HG03095 (cell line): ENCODE results near the gene ECM1.

Source experiments
- ATAC-seq: cut with Tn5 transposase; IDR thresholded peaks from one replicate; pipeline ENCODE4 v1.9.1; 2021; ENCODE audit warnings: moderate library complexity; ENCODE audit not compliant: unreplicated experiment

The ECM1 gene

DNA sequence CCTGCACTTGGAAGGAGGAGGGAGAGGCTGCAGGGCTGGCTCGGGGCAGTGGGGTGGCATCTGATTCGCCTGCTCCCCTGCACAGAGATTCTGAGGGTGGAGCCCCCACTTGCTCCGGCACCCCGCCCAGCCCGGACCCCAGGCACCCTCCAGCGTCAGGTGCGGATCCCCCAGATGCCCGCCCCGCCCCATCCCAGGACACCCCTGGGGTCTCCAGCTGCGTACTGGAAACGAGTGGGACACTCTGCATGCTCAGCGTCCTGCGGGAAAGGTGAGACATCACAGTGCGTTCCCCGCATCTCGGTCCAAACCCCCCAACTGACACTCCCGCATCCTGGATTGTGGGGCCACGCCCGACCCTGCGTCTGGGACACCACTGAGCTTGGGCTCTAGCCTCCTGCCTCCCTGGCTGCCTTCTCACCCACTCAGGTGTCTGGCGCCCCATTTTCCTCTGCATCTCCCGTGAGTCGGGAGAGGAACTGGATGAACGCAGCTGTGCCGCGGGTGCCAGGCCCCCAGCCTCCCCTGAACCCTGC, 49.2 kb downstream of the ECM1 start:
- no peak for ATAC-seq

DNA sequence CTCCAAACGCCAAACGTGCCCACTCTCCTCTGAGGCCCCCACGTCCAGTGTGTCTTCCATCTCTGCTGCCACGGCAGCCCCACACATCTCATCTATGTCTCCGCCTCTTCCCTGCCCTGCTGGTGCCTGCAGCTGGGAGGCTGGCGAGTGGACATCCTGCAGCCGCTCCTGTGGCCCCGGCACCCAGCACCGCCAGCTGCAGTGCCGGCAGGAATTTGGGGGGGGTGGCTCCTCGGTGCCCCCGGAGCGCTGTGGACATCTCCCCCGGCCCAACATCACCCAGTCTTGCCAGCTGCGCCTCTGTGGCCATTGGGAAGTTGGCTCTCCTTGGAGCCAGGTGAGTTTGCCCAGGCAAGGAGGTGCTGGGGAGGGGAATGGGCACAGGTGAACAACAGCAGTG, 49.9 kb downstream of the ECM1 start:
- no peak for ATAC-seq

DNA sequence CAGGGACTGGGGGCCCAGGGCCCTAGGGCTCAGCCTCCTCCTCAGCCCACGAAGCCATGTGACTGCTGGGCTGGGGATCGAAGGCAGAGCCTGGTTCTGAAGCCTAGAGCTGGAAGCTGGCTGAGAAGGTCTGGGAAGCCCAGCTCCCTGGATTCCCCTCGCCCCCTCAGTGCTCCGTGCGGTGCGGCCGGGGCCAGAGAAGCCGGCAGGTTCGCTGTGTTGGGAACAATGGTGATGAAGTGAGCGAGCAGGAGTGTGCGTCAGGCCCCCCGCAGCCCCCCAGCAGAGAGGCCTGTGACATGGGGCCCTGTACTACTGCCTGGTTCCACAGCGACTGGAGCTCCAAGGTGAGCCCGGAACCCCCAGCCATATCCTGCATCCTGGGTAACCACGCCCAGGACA, 50.4 kb downstream of the ECM1 start:
- no peak for ATAC-seq

DNA sequence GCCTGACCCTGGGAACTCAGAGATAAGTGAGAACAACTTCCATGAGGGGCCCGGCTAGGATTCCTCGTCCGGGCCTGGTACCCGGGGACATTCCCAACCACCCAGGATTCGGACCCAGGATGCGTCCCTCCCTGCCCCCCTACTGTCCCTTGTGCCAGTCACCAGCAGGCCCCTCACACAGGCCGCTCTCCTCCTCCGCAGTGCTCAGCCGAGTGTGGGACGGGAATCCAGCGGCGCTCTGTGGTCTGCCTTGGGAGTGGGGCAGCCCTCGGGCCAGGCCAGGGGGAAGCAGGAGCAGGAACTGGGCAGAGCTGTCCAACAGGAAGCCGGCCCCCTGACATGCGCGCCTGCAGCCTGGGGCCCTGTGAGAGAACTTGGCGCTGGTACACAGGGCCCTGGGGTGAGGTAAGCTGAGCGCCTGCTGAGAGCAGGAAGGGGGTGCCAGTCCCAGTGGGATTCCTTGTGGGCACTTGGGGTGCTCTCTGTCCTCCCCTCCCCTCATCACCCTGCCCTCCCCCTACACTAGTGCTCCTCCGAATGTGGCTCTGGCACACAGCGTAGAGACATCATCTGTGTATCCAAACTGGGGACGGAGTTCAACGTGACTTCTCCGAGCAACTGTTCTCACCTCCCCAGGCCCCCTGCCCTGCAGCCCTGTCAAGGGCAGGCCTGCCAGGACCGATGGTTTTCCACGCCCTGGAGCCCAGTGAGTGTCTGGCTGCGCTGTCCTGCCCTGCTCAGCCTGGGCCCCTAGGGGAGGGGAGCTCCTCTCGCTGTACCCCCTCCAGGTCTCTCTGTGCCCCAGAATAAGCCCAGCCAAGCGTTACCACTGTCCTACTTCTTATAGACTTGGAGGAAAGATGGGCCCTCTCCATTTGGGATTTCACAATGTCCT, 51.1 kb downstream of the ECM1 start:
- ATAC-seq = no peak

DNA sequence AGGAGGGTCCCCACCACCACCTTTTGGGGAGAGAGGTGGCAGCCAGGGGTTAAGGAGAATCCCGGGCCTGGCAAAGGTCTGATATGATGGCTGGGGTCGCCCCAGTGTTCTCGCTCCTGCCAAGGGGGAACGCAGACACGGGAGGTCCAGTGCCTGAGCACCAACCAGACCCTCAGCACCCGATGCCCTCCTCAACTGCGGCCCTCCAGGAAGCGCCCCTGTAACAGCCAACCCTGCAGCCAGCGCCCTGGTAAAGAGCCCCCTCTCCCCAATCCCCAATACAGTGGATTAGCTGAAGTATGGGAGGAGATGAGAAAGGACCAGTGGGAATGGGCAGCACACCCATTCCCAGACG, 51.7 kb downstream of the ECM1 start:
- ATAC-seq = no peak

DNA sequence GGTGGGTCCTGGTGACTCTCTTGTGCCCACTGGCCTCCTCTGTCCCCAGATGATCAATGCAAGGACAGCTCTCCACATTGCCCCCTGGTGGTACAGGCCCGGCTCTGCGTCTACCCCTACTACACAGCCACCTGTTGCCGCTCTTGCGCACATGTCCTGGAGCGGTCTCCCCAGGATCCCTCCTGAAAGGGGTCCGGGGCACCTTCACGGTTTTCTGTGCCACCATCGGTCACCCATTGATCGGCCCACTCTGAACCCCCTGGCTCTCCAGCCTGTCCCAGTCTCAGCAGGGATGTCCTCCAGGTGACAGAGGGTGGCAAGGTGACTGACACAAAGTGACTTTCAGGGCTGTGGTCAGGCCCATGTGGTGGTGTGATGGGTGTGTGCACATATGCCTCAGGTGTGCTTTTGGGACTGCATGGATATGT, 52.1 kb downstream of the ECM1 start:
- ATAC-seq = no peak

DNA sequence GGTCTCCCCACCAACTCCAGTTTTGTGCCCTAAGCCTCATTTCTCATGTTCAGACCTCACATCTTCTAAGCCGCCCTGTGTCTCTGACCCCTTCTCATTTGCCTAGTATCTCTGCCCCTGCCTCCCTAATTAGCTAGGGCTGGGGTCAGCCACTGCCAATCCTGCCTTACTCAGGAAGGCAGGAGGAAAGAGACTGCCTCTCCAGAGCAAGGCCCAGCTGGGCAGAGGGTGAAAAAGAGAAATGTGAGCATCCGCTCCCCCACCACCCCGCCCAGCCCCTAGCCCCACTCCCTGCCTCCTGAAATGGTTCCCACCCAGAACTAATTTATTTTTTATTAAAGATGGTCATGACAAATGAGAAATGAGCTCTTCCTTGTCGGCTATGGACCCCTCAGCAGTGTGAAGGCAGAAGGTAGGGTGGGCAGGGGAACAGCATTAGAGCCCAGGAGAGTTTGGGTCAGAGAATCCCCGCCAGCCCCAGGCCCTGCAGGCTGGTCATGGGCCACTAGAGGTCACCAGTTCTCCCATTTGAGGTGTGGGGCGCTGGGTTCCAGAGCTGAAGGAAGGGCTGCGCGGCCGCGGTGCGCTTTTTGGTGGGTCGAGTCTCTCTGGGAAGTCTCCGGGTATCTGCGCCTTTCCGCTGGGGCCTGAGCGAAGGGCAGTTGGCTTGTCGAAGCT, 52.8 kb downstream of the ECM1 start:
- no peak for ATAC-seq

DNA sequence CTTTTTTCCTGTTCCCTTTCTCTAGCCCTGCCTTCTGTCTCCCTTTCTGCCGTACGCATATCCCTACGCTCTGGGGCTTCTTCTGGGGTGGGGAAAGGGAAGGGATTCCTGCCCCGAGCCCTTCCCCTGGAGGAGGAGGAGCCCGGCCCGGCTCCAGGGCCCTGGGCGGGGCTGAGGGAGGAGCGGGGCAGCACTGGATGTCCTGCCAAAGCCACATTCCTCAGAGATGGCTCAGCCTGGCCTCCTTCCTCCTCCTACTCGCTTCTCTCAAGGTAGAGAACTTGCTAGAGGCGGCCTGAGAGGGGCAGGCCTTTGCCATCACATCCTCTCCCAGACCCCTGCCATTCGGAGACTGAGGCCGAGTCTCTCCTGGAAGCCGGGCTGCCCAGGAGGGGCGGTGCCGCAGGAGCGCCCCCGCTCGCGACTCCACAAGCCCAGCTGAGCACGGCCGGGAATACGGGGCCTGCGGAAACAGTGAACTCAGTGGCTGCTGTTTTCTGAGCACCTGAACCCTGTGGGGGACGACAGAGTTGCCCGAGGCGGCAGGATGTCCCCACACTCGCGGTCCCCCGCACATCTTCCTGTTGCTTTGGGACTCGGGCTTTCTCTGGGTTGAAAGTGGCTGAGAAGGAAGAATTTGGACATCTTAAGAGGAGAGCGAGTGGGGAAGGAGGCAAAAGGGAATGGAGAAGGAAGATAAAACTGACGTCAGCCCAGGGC, 53.5 kb downstream of the ECM1 start:
- ATAC-seq = no peak

DNA sequence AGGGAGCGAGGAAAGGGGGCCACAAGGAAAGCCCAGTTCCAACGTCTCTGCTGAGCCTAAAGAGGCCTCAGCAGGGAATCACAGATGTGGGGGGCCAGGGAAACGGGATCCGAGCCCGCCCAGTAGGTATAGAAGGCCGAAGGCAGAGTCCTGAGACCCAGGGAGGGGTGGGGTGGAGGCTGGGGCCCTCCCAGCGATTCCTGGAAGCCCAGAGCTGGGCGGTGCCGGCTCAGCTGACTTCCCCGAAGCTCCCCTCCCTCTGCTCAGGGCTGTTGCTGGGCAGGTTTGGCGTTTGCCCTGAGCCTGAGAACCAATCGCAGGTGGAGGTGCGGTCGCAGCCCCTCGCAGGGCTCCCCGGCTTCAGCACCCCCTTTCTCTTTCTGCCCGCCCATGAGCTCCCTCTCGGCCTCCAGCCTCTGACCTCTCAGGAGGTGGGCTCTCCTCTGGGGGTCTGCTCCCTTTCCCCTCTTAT, 54.1 kb downstream of the ECM1 start:
- ATAC-seq = peak; percentile 39

DNA sequence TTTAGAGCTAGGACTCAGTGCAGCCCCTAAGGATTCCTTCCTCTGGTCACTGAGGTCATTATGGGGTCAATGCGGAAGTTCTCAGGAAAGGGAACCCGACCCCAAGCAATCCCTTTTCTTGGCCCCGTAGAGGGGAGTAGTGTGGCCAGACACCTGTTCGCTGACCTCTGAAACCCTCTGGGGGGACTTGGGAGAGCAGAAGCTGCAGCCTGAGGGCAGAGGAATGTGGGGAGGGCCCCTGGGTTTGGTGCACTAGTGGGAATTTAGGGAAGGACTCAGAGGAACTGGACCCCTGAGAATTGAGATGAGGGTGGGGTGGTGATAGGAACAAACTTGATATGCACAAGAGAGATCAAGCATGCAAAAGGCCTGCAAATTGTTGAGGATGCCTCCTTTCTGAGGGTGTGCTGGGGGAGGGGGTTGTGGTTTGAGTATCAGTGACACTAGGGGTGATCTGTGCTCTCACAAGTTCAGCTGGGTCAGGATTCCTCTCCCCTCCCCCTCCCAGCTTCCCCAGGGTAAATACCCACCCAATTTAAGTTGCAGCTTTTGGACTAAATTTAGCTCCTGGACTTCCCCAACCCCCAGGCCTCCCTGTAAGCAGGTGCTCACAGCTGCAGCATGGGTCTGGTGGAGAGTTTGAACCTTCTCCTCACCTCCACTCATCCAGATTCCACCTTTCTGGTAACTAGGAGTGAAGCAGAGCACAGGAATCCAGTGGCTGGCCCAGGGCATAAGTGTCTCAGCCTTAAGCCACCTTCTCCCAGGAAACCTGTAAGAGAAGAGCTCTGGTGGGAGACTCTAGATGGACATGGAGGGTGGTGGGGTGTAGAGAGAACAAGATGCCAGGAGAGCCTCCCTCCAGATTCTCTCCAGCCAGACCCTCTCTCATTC, 54.8 kb downstream of the ECM1 start:
- peak; percentile 34 for ATAC-seq
